ENCODE results near the gene TM9SF3. TPM values are rescaled to one million over a fixed set of nuclear protein-coding genes. Genes with fewer than 3 reads are reported as not detected.

The TM9SF3 gene
- total RNA-seq, 1 experiment from 2014 or later, result 79.3 TPM

DNA sequence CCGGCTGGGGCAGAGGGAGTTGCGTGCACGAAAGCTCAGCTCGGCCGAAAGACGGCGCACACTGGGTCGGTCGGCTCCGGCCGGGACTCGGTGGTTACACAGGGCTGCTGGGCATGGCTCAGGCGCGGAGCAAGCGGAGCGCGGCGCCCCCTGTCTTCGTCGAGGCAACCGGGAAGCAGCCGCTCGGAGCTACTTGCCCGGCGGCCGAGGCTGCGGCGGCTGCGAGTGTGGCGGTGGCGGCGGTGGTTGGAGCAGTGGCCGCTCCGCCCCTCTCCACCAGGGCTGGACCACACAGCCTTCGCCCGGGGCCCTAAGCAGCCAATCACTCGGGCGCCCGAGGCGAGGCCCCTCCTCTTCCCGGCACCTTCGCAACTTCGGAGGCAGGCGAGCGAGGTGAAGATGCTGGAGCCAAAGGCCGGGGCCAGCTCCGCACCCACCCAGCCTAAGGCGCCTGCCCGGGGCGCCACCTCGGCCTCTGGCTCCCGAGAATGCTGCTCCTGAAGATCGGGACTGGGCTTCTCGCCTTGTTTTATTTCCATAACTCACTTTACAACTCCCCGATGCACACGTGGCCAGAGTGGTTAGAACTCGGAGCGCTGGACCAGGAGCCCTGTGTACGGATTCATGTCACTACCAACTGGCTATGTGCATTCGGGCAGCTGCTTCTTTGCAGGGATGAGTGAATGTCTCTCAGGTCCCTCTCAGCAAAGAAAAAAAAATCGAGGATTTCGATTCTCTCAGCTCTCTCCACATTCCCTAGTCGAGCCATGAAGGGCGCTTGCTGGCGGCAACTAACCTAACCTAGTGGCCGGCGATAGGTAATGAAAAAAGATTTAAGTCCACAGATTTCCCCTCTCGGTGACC is 72.9 kb downstream of the TM9SF3 start, which contains the start of gene TLL2:
Gene TLL2, minus strand, starts transcription at position 229 of the 864 bp plus-strand sequence. CDS start 241 bp downstream, outside the sequence.
- Histone ChIP-seq H4K20me1 (ENCODE audit: insufficient read depth) (no peaks in the 10 kb centered on the region), H3K9me2 (ENCODE audit: insufficient read depth) (no peaks in the 10 kb centered on the region), H3K4me3 (replicated peaks in 1 of 2; ENCODE audit: low read depth in 1 of 2, low read length in 2 of 2) (peak within 1 kb of the TSS; percentile 35 to 58), H3K27me3 (ENCODE audit: insufficient read depth, low read length) (no peaks in the 10 kb centered on the region), H3K4me1 (ENCODE audit: control insufficient read depth in 1 of 2, insufficient read depth in 2 of 2, low read length in 2 of 2) (peaks cover 0 to 21% of the 10 kb centered on the region in 2 experiments; a peak in 2 of 4 replicates), H3K9ac (ENCODE audit: low read length) (peak within 1 kb of the TSS; percentile 44; the same call in 1 of the 2 replicates), H3K36me3 (ENCODE audit: control insufficient read depth in 1 of 2, insufficient read depth in 2 of 2, low read length in 2 of 2) (no peaks in the 10 kb centered on the region), H3K9me3 (ENCODE audit: control insufficient read depth in 1 of 2, insufficient read depth in 1 of 2, low read depth in 1 of 2, low read length in 2 of 2) (no peaks in the 10 kb centered on the region), H2AFZ (ENCODE audit: low read depth, low read length, poor library complexity, severe bottlenecking) (no peak within 1 kb of the TSS), H3K79me2 (ENCODE audit: insufficient read depth, low read length) (no peaks in the 10 kb centered on the region), H3K4me2 (ENCODE audit: low read length) (peak within 1 kb of the TSS; percentile 90), H3K27ac (ENCODE audit: low read depth, low read length) (no peak within 1 kb of the TSS)
- CTCF ChIA-PET, result interaction anchor here (0.7 to 2.8 kb wide), 12 partner anchors 10 to 144 kb away, joined by 3 to 11 read pairs (median 4); no protein-coding TSS in a partner anchor
- RAD21 ChIA-PET (ENCODE audit: low non-redundant PET in 1 of 2, low total read pairs in 2 of 2, uncharacterized antibody in 2 of 2, unreplicated experiment in 2 of 2), result interaction anchor here in 1 of 2 experiments (0.6 kb wide), 1 partner anchor 133 kb away, joined by 3 read pairs; no protein-coding TSS in a partner anchor
- TF ChIP-seq EZH2 (IDR thresholded peaks at IDR 0.05), result no peak
- TF ChIP-seq TCF7L2 (IDR thresholded peaks at IDR 0.05; ENCODE audit: borderline replicate concordance, extremely low read depth, insufficient read depth, insufficient read length), result no peak
- no peak for TF ChIP-seq ZNF274 (IDR thresholded peaks at IDR 0.05; ENCODE audit: low read depth, low read length)
- TF ChIP-seq, protein P1, sequence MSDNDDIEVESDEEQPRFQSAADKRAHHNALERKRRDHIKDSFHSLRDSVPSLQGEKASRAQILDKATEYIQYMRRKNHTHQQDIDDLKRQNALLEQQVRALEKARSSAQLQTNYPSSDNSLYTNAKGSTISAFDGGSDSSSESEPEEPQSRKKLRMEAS (IDR thresholded peaks at IDR 0.05), result peak; percentile 84
- TF ChIP-seq POLR2AphosphoS5 (IDR thresholded peaks at IDR 0.05; ENCODE audit: low read depth, low read length), result peak; percentile 68
- peak; percentile 53; the same call in 1 of the 2 replicates for TF ChIP-seq CBX3 (IDR thresholded peaks at IDR 0.05; ENCODE audit: low read depth)
- TF ChIP-seq, protein P2, sequence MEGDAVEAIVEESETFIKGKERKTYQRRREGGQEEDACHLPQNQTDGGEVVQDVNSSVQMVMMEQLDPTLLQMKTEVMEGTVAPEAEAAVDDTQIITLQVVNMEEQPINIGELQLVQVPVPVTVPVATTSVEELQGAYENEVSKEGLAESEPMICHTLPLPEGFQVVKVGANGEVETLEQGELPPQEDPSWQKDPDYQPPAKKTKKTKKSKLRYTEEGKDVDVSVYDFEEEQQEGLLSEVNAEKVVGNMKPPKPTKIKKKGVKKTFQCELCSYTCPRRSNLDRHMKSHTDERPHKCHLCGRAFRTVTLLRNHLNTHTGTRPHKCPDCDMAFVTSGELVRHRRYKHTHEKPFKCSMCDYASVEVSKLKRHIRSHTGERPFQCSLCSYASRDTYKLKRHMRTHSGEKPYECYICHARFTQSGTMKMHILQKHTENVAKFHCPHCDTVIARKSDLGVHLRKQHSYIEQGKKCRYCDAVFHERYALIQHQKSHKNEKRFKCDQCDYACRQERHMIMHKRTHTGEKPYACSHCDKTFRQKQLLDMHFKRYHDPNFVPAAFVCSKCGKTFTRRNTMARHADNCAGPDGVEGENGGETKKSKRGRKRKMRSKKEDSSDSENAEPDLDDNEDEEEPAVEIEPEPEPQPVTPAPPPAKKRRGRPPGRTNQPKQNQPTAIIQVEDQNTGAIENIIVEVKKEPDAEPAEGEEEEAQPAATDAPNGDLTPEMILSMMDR (IDR thresholded peaks at IDR 0.05 in 2 of 3, conservative IDR thresholded peaks at IDR 0.05 in 1 of 3; ENCODE audit: borderline replicate concordance in 1 of 3, insufficient read depth in 1 of 3, low read depth in 2 of 3, low read length in 2 of 3), result peak; percentile 40 to 67 (median 55)
- TF ChIP-seq YY1 (IDR thresholded peaks at IDR 0.05; ENCODE audit: extremely low read depth, insufficient replicate concordance, low read depth, low read length), result no peak
- no peak for TF ChIP-seq SRF (IDR thresholded peaks at IDR 0.05; ENCODE audit: low read depth)
- TF ChIP-seq, protein P3, sequence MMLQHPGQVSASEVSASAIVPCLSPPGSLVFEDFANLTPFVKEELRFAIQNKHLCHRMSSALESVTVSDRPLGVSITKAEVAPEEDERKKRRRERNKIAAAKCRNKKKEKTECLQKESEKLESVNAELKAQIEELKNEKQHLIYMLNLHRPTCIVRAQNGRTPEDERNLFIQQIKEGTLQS (IDR thresholded peaks at IDR 0.05), result no peak
- TF ChIP-seq, protein P4, sequence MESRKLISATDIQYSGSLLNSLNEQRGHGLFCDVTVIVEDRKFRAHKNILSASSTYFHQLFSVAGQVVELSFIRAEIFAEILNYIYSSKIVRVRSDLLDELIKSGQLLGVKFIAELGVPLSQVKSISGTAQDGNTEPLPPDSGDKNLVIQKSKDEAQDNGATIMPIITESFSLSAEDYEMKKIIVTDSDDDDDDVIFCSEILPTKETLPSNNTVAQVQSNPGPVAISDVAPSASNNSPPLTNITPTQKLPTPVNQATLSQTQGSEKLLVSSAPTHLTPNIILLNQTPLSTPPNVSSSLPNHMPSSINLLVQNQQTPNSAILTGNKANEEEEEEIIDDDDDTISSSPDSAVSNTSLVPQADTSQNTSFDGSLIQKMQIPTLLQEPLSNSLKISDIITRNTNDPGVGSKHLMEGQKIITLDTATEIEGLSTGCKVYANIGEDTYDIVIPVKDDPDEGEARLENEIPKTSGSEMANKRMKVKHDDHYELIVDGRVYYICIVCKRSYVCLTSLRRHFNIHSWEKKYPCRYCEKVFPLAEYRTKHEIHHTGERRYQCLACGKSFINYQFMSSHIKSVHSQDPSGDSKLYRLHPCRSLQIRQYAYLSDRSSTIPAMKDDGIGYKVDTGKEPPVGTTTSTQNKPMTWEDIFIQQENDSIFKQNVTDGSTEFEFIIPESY (IDR thresholded peaks at IDR 0.05; ENCODE audit: extremely low read depth, insufficient replicate concordance, low read length), result no peak
- TF ChIP-seq EZH2phosphoT487 (IDR thresholded peaks at IDR 0.05; ENCODE audit: borderline replicate concordance), result no peak
- TF ChIP-seq CEBPB (IDR thresholded peaks at IDR 0.05; ENCODE audit: low read depth), result no peak
- TF ChIP-seq SIN3A (IDR thresholded peaks at IDR 0.05; ENCODE audit: low read depth), result no peak
- TF ChIP-seq JUND (IDR thresholded peaks at IDR 0.05), result no peak
- TF ChIP-seq EGR1 (IDR thresholded peaks at IDR 0.05; ENCODE audit: low read depth), result no peak
- TF ChIP-seq POLR2A (IDR thresholded peaks at IDR 0.05; ENCODE audit: borderline replicate concordance, extremely low read depth, insufficient read depth, insufficient read length), result no peak
- no peak for TF ChIP-seq ZFX (IDR thresholded peaks at IDR 0.05)
- peak; percentile 60 for TF ChIP-seq RAD21 (IDR thresholded peaks at IDR 0.05; ENCODE audit: low read depth)
- no peak for TF ChIP-seq FOSL1 (IDR thresholded peaks at IDR 0.05; ENCODE audit: low read depth)
- no peak for TF ChIP-seq ELF1 (IDR thresholded peaks at IDR 0.05; ENCODE audit: borderline replicate concordance, low read depth)
- no TSS peak for BruUV-seq (replicated peaks)
- POLR2A ChIA-PET, result no interaction called here
- peak; percentile 96 for ATAC-seq
- DNase-seq (ENCODE audit: low read depth, low spot score), result peak; percentile 59
- intact Hi-C loops (cut with micrococcal nuclease), result no loop called here

Data from HCT116 (cell line).